Keratinocyte (primary cell): ENCODE measurements around the gene RASIP1. TPM values are rescaled to one million over a fixed set of nuclear protein-coding genes. Genes with fewer than 3 reads are reported as not detected.
"Not testable (repeated sequence)": the region's sequence is repeated elsewhere in the genome, so short reads cannot be mapped to it uniquely, and the experiment has no call there.

Experiments
- DNase-seq: peaks from one replicate; pipeline ENCODE4 v3.0.0-alpha.2; 2011; ENCODE audit warnings: low read depth, missing footprints, low spot score
- FAIRE-seq: peaks from 2 replicates; lab custom pipeline; 2011; peaks lifted over from hg19 to GRCh38; lab: Jason Lieb, UNC
- H2AFZ ChIP-seq: 2 replicates; pipeline ENCODE4 v1.6.0; 2012; ENCODE audit warnings: low read length, control low read depth, inconsistent platforms; ENCODE audit not compliant: control insufficient read depth
- H3K27ac ChIP-seq: 2 replicates; pipeline ENCODE4 v1.5.1; 2011; ENCODE audit warnings: low read length; ENCODE audit not compliant: control insufficient read depth, insufficient read depth
- H3K27me3 ChIP-seq: 3 replicates; pipeline ENCODE4 v1.6.0; 2011; ENCODE audit warnings: low read length; ENCODE audit not compliant: control insufficient read depth, insufficient read depth; ENCODE audit errors: extremely low read depth
- H3K36me3 ChIP-seq, 2 experiments: 2 replicates in 1 of 2; 3 replicates in 1 of 2; pipeline ENCODE4 v1.5.1; 2011; ENCODE audit warnings: low read length in 2 of 2, mild to moderate bottlenecking in 1 of 2; ENCODE audit not compliant: control insufficient read depth in 2 of 2, insufficient read depth in 2 of 2; ENCODE audit errors: extremely low read depth in 1 of 2
- H3K4me1 ChIP-seq: 3 replicates; pipeline ENCODE4 v1.5.1; 2011; ENCODE audit warnings: low read length; ENCODE audit not compliant: control insufficient read depth, insufficient read depth; ENCODE audit errors: extremely low read depth
- H3K4me2 ChIP-seq: 3 replicates; pipeline ENCODE4 v1.6.0; 2011; ENCODE audit warnings: low read depth, low read length; ENCODE audit not compliant: control insufficient read depth, insufficient read depth; ENCODE audit errors: extremely low read depth
- H3K4me3 ChIP-seq, 3 experiments: fragments of 200-600 bp in 1 of 3; sonication (generic) in 1 of 3; 2 replicates in 2 of 3; 3 replicates in 1 of 3; pipeline ENCODE4 v1.5.1; 2011 to 2016; ENCODE audit warnings: low read length in 3 of 3, mild to moderate bottlenecking in 3 of 3, control low read depth in 2 of 3, inconsistent platforms in 1 of 3, low read depth in 1 of 3, mixed read lengths in 1 of 3, mixed run types in 1 of 3, moderate library complexity in 1 of 3; ENCODE audit not compliant: control insufficient read depth in 2 of 3, insufficient read depth in 2 of 3; ENCODE audit errors: extremely low read depth in 1 of 3
- H3K79me2 ChIP-seq: 2 replicates; pipeline ENCODE4 v1.6.0; 2012; ENCODE audit warnings: low read length; ENCODE audit not compliant: control insufficient read depth, insufficient read depth
- H3K9ac ChIP-seq: 3 replicates; pipeline ENCODE4 v1.6.0; 2011; ENCODE audit warnings: low read length; ENCODE audit not compliant: control insufficient read depth, insufficient read depth; ENCODE audit errors: extremely low read depth
- H3K9me1 ChIP-seq: 3 replicates; pipeline ENCODE4 v1.6.0; 2011; ENCODE audit warnings: low read length; ENCODE audit not compliant: control insufficient read depth, insufficient read depth; ENCODE audit errors: extremely low read depth
- H3K9me3 ChIP-seq: 2 replicates; pipeline ENCODE4 v1.5.1; 2012; ENCODE audit warnings: low read depth, low read length; ENCODE audit not compliant: control insufficient read depth
- H4K20me1 ChIP-seq: 3 replicates; pipeline ENCODE4 v1.6.0; 2011; ENCODE audit warnings: low read length; ENCODE audit not compliant: control insufficient read depth, insufficient read depth; ENCODE audit errors: extremely low read depth
- EZH2 ChIP-seq: IDR thresholded peaks from one replicate; pipeline ENCODE4 v1.6.1; 2012; ENCODE audit warnings: inconsistent platforms, mild to moderate bottlenecking, low read length, moderate library complexity
- dilution Hi-C: fragments of 300-500 bp; cut with MboI; formaldehyde crosslinking; loops from one replicate; pipeline ENCODE4 v1.7.0; 2020; ENCODE audit warnings: low sequenced_read_pairs; ENCODE audit not compliant: extremely low pct_ligation_motif_present
- polyA minus RNA-seq, 3 experiments: library from RNA; depleted of rRNA, polyadenylated mRNA; stranded (reverse); fragments of >200 nt; gene quantifications; 1 replicate in 1 of 3; 2 replicates in 1 of 3; 3 replicates in 1 of 3; pipeline ENCODE4 v1.2.3, GENCODE V29; 2011
- polyA plus RNA-seq, 5 experiments: library from polyadenylated mRNA; depleted of rRNA in 3 of 5; stranded (reverse) in 3 of 5; stranded (forward) in 1 of 5; unstranded in 1 of 5; fragments of >200 nt; gene quantifications; 1 replicate in 1 of 5; 2 replicates in 3 of 5; 3 replicates in 1 of 5; pipeline versions ENCODE4 v1.2.1 to v1.2.3, GENCODE V29; 2011 to 2012; ENCODE audit warnings: missing spikeins in 2 of 5, low read depth in 1 of 5, low replicate concordance in 1 of 5
- TF ChIP-seq, protein P1 (sequence below), 3 experiments: IDR thresholded peaks in 1 of 3; conservative IDR thresholded peaks in 1 of 3; optimal IDR thresholded peaks in 1 of 3; 2 replicates in 2 of 3; 3 replicates in 1 of 3; pipeline versions ENCODE3 to v1.5.1; 2011; ENCODE audit warnings: low read length in 3 of 3, mild to moderate bottlenecking in 3 of 3, moderate library complexity in 2 of 3, control low read depth in 1 of 3, inconsistent platforms in 1 of 3; ENCODE audit not compliant: insufficient read depth in 2 of 3; ENCODE audit errors: extremely low read depth in 1 of 3

RASIP1 gene
- 2.2 to 4.8 TPM (median 2.3 TPM) in 3 replicates for polyA plus RNA-seq
- polyA plus RNA-seq (2011; ENCODE audit: low read depth) = 0.84 TPM
- polyA plus RNA-seq (2011; cell fraction: cytosol; rRNA removed) = 1.5 and 3.1 TPM in 2 replicates
- 4.1 and 5.3 TPM in 2 replicates for polyA plus RNA-seq (2011; cell fraction: nucleus; rRNA removed)
- 2.1 and 4.4 TPM in 2 replicates for polyA plus RNA-seq (2012; ENCODE audit: low replicate concordance)
- polyA minus RNA-seq = 1.6 to 4.1 TPM (median 1.8 TPM) in 3 replicates
- 3.6 TPM for polyA minus RNA-seq (2011; cell fraction: cytosol; rRNA and poly(A)+ RNA removed)
- 1.1 and 1.2 TPM in 2 replicates for polyA minus RNA-seq (2011; cell fraction: nucleus; rRNA and poly(A)+ RNA removed)

DNA sequence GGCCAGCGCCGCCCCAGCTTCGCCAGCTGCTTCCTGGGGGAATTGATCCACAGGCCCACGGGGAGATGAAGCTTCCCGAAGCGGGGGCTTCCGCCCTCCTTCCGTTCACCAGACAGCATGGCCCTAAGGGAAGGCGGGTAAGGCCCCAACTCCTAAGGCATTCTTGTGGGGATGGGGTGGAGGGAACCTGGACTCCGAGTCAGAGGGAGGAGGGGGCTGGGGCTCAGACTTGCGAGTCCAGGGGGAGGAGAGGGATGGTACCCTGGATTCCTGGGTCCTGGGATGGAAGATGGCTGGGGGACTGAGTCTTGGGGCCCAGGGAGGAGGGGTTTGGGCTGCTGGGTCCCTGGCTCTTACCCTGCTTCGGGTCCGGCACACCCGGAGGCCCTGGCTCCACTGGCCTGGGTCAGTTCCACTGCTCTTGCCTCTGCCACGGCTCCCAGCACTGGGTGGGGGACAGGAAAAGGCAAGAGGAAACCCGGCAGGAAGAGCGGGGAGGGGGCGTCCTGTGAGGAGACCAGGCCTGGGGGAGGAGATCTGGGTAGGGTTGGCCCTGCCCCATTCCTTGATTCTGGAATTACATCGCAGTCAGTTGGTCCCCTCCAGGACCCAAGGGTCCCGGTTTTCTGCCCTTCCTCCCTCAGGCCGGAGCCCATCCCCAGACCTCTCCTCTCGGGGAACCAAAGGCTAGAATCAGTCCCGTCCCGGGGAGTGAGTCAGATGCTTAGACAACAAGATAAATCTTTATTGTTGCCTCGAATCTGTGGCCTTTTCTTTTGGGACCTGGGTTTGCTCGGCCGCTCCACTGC is at the start of gene RASIP1:
Gene RASIP1 (minus strand): TSS at position 447 of the 809 bp plus-strand sequence. CDS start 328 bp downstream, at position 119.
- H3K27me3 ChIP-seq = no peaks in the 10 kb centered on the region
- TF ChIP-seq, protein P1, sequence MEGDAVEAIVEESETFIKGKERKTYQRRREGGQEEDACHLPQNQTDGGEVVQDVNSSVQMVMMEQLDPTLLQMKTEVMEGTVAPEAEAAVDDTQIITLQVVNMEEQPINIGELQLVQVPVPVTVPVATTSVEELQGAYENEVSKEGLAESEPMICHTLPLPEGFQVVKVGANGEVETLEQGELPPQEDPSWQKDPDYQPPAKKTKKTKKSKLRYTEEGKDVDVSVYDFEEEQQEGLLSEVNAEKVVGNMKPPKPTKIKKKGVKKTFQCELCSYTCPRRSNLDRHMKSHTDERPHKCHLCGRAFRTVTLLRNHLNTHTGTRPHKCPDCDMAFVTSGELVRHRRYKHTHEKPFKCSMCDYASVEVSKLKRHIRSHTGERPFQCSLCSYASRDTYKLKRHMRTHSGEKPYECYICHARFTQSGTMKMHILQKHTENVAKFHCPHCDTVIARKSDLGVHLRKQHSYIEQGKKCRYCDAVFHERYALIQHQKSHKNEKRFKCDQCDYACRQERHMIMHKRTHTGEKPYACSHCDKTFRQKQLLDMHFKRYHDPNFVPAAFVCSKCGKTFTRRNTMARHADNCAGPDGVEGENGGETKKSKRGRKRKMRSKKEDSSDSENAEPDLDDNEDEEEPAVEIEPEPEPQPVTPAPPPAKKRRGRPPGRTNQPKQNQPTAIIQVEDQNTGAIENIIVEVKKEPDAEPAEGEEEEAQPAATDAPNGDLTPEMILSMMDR (optimal IDR thresholded peaks at IDR 0.05 in 1 of 3, IDR thresholded peaks at IDR 0.05 in 1 of 3, conservative IDR thresholded peaks at IDR 0.05 in 1 of 3; ENCODE audit: extremely low read depth in 1 of 3, insufficient read depth in 2 of 3, low read length in 3 of 3) = no peak
- no peak for TF ChIP-seq EZH2
- dilution Hi-C loops = no loop called here
- peaks cover 16% of the 10 kb centered on the region for H3K4me1 ChIP-seq
- H3K9me3 ChIP-seq = no peaks in the 10 kb centered on the region
- peak within 1 kb of the TSS; percentile 66 for H2AFZ ChIP-seq
- no peaks in the 10 kb centered on the region for H3K9me1 ChIP-seq
- no peaks in the 10 kb centered on the region for H4K20me1 ChIP-seq
- peak within 1 kb of the TSS; percentile 25 for H3K9ac ChIP-seq
- no peak within 1 kb of the TSS for H3K27ac ChIP-seq
- H3K4me2 ChIP-seq = peak within 1 kb of the TSS; percentile 74
- H3K79me2 ChIP-seq = no peaks in the 10 kb centered on the region
- FAIRE-seq (no peak), DNase-seq (no peak)
- peak within 1 kb of the TSS in 2 of 3 experiments; percentile 53 for H3K4me3 ChIP-seq
- H3K36me3 ChIP-seq = no peaks in the 10 kb centered on the region

GRCh38 chr19:48787331-48787730 is 46.9 kb upstream of the RASIP1 start:
- H3K9ac ChIP-seq, H3K27ac ChIP-seq, H3K27me3 ChIP-seq, H4K20me1 ChIP-seq, dilution Hi-C loops, DNase-seq, H3K4me3 ChIP-seq, H3K4me1 ChIP-seq, H3K79me2 ChIP-seq, FAIRE-seq, H3K9me1 ChIP-seq, H3K9me3 ChIP-seq, H3K36me3 ChIP-seq: not testable (repeated sequence)
- H2AFZ ChIP-seq = peak overlapping the region; percentile 56
- peak overlapping the region; percentile 66 for H3K4me2 ChIP-seq

- DNase-seq, H3K4me1 ChIP-seq, H4K20me1 ChIP-seq, H3K9me3 ChIP-seq, H3K27ac ChIP-seq, H3K36me3 ChIP-seq, H3K4me3 ChIP-seq, H3K9ac ChIP-seq, H3K79me2 ChIP-seq, dilution Hi-C loops, FAIRE-seq, H2AFZ ChIP-seq, H3K4me2 ChIP-seq, H3K9me1 ChIP-seq, H3K27me3 ChIP-seq: not testable (repeated sequence)
These were observed 46.0 kb upstream of the RASIP1 start for GRCh38 chr19:48786422-48786821.
